PC-9 (cell line): ENCODE data around the gene HOXA2. TPM values are rescaled to one million over a fixed set of nuclear protein-coding genes. Genes with fewer than 3 reads are reported as not detected.

Source experiments
- BruUV-seq: library from RNA; stranded (reverse); fragments of 400-500 nt; replicated peaks from 2 replicates; lab custom pipeline; 2021; lab: Mats Ljungman, UMichigan
- CTCF ChIA-PET: fragments of 300-600 bp; sonication (Branson Sonifier 250); formaldehyde crosslinking; loops from one replicate; lab custom pipeline; 2022; ENCODE audit warnings: antibody characterized with exemption; lab: Charles Lee
- POLR2A ChIA-PET: fragments of 300-600 bp; sonication (Branson Sonifier 250); formaldehyde crosslinking; loops from one replicate; lab custom pipeline; 2022; ENCODE audit warnings: antibody characterized with exemption; ENCODE audit not compliant: unreplicated experiment; lab: Charles Lee
- DNase-seq, 2 experiments: peaks; one replicate each; pipeline versions ENCODE4 v3.0.0 to v3.0.0-alpha.2; 2015 to 2022; ENCODE audit warnings: mixed read lengths in 1 of 2
- H2AFZ ChIP-seq: fragments of 200-600 bp; sonication (generic); 2 replicates; pipeline ENCODE4 v1.8.1; 2017; ENCODE audit warnings: antibody characterized with exemption
- H3F3A ChIP-seq: fragments of 200-600 bp; sonication (generic); 2 replicates; pipeline ENCODE4 v1.8.1; 2017; ENCODE audit warnings: antibody characterized with exemption, mild to moderate bottlenecking, low read depth; ENCODE audit not compliant: insufficient read depth
- H3K27ac ChIP-seq: fragments of 200-600 bp; sonication (generic); 2 replicates; pipeline ENCODE4 v1.6.1; 2016; ENCODE audit warnings: mixed run types
- H3K27me3 ChIP-seq: fragments of 200-600 bp; sonication (generic); 2 replicates; pipeline ENCODE4 v1.6.1; 2016; ENCODE audit warnings: low read depth, mixed run types; ENCODE audit not compliant: insufficient read depth
- H3K36me3 ChIP-seq: fragments of 200-600 bp; sonication (generic); 2 replicates; pipeline ENCODE4 v1.6.1; 2016; ENCODE audit warnings: low read depth, mixed run types
- H3K4me1 ChIP-seq: fragments of 200-600 bp; sonication (generic); replicated peaks from 2 replicates; pipeline ENCODE4 v1.6.1; 2016; ENCODE audit warnings: mixed run types; ENCODE audit not compliant: insufficient read depth
- H3K4me2 ChIP-seq: fragments of 200-600 bp; sonication (generic); 2 replicates; pipeline ENCODE4 v1.6.1; 2017; ENCODE audit warnings: mixed run types
- H3K4me3 ChIP-seq: fragments of 200-600 bp; sonication (generic); 2 replicates; pipeline ENCODE4 v1.6.1; 2016; ENCODE audit warnings: mixed run types
- H3K79me2 ChIP-seq: fragments of 200-600 bp; sonication (generic); 2 replicates; pipeline ENCODE4 v1.6.1; 2017; ENCODE audit warnings: low read depth, mixed run types
- H3K9me2 ChIP-seq: fragments of 200-600 bp; sonication (generic); 2 replicates; pipeline ENCODE4 v1.8.1; 2017; ENCODE audit warnings: mild to moderate bottlenecking; ENCODE audit not compliant: insufficient read depth
- H3K9me3 ChIP-seq: fragments of 200-600 bp; sonication (generic); 2 replicates; pipeline ENCODE4 v1.8.1; 2016; ENCODE audit warnings: low read depth; ENCODE audit not compliant: insufficient read depth
- H4K20me1 ChIP-seq: fragments of 200-600 bp; sonication (generic); 2 replicates; pipeline ENCODE4 v1.8.1; 2017; ENCODE audit not compliant: insufficient read depth
- EZH2 ChIP-seq: fragments of 200-600 bp; sonication (generic); IDR thresholded peaks from 2 replicates; pipeline ENCODE4 v1.8.0; 2017; ENCODE audit warnings: antibody characterized with exemption, low read depth
- intact Hi-C: fragments of 100-400 bp; cut with micrococcal nuclease; formaldehyde crosslinking; loops from one replicate; pipeline ENCODE4 v1.10.0; 2022; ENCODE audit not compliant: unreplicated experiment
- total RNA-seq: library from RNA; stranded (reverse); gene quantifications from 2 replicates; pipeline ENCODE4 v1.2.3, GENCODE V29; 2021
- TF ChIP-seq, protein P1 (sequence below): fragments of 200-600 bp; sonication (generic); conservative IDR thresholded peaks from 2 replicates; pipeline ENCODE4 v1.6.1; 2017; ENCODE audit warnings: mixed run types, antibody characterized with exemption, mild to moderate bottlenecking, moderate library complexity

The HOXA2 gene
- total RNA-seq, 1 experiment from 2014 or later = 6.1 TPM

DNA sequence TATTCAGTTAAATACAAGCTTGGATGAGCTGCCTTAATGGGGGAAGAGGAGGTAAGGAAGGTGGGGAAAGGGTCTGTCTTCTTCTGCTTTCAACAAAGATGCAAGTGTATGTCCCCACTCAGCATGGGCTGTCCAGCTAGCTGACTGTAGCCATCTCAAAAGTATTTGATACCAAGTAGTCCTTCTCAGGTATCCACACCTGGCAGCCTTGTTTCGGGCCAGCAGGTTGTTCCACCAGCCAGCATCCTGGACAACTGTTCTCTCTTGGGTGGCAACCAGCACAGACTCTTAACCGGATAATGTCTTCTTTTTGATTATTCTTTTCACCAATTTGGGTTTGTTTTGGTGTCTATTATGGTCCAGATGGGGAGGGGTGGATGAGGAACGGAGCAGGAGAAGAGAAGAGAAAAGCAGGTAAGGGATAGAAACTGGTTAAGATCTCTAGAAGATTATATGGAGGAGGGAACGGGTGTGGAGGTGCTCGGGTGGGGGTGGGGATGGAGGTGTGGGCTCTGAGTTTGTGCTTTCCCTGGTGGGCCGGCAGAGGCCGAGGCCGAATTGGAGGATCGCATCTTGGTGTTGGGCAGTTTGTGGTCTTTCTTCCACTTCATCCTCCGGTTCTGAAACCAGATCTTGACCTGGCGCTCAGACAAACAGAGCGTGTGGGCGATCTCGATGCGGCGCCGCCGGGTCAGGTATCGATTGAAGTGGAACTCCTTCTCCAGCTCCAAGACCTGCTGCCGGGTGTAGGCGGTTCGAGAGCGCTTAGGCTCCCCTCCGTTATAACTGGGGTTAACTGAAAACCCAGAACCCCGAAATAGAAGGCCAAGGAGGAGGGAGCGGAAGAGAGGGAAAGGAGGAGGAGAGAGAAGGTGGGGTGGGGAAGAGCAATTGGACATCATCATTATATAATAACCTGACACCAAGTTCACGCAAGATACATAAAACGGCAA, 26.6 kb upstream of the HOXA2 start:
- no TSS peak for BruUV-seq
- no peaks in the 10 kb centered on the region for H4K20me1 ChIP-seq
- no peak overlapping the region for H2AFZ ChIP-seq
- no peaks in the 10 kb centered on the region for H3K36me3 ChIP-seq
- intact Hi-C loops = no loop called here
- no peaks in the 10 kb centered on the region for H3K79me2 ChIP-seq
- H3K4me2 ChIP-seq = no peak overlapping the region
- H3F3A ChIP-seq = peaks cover 8% of the 10 kb centered on the region; the same call in 1 of the 2 replicates
- no peaks in the 10 kb centered on the region for H3K9me3 ChIP-seq
- H3K4me1 ChIP-seq = peaks cover 17% of the 10 kb centered on the region
- CTCF ChIA-PET = interaction anchor here (0.6 kb wide), 1 partner anchor 447 kb away, joined by 3 read pairs; no protein-coding TSS in a partner anchor
- TF ChIP-seq, protein P1, sequence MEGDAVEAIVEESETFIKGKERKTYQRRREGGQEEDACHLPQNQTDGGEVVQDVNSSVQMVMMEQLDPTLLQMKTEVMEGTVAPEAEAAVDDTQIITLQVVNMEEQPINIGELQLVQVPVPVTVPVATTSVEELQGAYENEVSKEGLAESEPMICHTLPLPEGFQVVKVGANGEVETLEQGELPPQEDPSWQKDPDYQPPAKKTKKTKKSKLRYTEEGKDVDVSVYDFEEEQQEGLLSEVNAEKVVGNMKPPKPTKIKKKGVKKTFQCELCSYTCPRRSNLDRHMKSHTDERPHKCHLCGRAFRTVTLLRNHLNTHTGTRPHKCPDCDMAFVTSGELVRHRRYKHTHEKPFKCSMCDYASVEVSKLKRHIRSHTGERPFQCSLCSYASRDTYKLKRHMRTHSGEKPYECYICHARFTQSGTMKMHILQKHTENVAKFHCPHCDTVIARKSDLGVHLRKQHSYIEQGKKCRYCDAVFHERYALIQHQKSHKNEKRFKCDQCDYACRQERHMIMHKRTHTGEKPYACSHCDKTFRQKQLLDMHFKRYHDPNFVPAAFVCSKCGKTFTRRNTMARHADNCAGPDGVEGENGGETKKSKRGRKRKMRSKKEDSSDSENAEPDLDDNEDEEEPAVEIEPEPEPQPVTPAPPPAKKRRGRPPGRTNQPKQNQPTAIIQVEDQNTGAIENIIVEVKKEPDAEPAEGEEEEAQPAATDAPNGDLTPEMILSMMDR = no peak
- no peak for TF ChIP-seq EZH2
- H3K9me2 ChIP-seq = no peaks in the 10 kb centered on the region
- H3K27ac ChIP-seq = no peak overlapping the region
- POLR2A ChIA-PET = no interaction called here
- no peak overlapping the region for H3K4me3 ChIP-seq
- H3K27me3 ChIP-seq = no peaks in the 10 kb centered on the region
- DNase-seq = no peak

DNA sequence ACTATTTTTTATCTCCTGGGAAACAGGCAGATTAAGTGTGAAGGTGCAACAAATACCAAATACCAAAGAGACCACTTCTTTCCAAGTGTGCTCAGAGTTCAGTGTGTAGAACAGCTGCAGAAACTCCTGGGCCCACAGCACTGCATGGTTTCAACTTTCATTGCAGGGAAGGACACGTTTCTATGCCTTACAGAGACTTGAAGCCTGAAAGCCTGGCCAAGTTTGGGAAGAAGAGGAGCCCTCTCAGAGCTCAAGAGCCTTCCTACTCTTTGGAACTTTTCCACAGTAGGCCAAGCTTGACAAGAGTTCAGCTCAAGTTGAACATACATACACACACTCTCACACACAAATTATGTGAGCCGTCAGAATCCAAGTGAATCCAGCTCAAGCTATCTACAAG, 25.6 kb upstream of the HOXA2 start:
- ChIA-PET CTCF (interaction anchor here (0.6 kb wide), 1 partner anchor 446 kb away, joined by 3 read pairs; no protein-coding TSS in a partner anchor), POLR2A (no interaction called here)
- no peaks in the 10 kb centered on the region for H4K20me1 ChIP-seq
- H3K4me1 ChIP-seq = peaks cover 9% of the 10 kb centered on the region; the same call in 1 of the 2 replicates
- no peak overlapping the region; the same call in 1 of the 2 replicates for H3K4me2 ChIP-seq
- no peaks in the 10 kb centered on the region for H3K9me3 ChIP-seq
- no peak overlapping the region for H3K27ac ChIP-seq
- no peak overlapping the region for H2AFZ ChIP-seq
- intact Hi-C loops = no loop called here
- H3K79me2 ChIP-seq = no peaks in the 10 kb centered on the region
- TF ChIP-seq EZH2 = no peak
- TF ChIP-seq, protein P1 = no peak
- no TSS peak for BruUV-seq
- DNase-seq = peak in 1 of 2 experiments; percentile 53
- 0 out of 2 replicates have a peak, but pooled peaks cover 3% of the 10 kb centered on the region for H3F3A ChIP-seq
- no peak overlapping the region for H3K4me3 ChIP-seq
- H3K9me2 ChIP-seq = no peaks in the 10 kb centered on the region
- no peaks in the 10 kb centered on the region for H3K27me3 ChIP-seq
- no peaks in the 10 kb centered on the region for H3K36me3 ChIP-seq

DNA sequence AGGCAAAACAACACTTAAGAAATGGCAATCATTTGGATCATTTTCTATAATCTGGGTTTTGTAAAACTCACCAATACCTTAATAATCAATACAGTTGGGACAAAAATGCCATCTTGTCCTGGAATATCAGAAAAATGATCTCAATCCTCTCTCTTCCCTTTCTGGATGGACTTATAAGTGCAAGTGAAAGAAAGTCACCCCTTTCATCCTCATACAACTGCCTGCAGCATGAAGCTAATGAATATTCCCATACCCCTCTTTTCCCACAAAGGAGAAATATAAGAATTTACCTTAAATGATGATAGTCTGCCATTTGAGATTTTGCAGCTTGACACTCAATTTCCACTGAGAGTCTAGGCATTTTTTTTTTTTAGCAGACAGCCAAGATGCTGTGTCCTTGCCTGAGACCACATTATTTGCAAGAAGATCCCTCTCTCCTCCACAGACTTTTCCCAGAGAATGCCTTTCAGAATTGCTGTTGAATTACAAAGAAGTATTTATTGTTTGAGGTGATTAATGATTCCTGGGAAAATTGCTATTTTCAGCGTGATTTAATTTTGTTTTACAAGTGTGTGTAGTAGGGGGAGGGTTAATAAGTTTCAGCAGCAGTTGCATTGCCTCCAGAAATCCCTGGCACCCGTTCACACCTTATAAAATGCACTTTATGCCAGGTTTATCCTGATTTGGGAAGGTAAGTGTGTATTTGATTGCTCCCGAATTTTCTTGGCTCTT, 24.3 kb upstream of the HOXA2 start:
- Histone ChIP-seq H4K20me1 (no peaks in the 10 kb centered on the region), H3K4me3 (no peak overlapping the region), H2AFZ (no peak overlapping the region), H3K4me2 (no peak overlapping the region), H3K79me2 (no peaks in the 10 kb centered on the region), H3K36me3 (peaks cover 8% of the 10 kb centered on the region; the same call in 1 of the 2 replicates), H3K27me3 (no peaks in the 10 kb centered on the region), H3K4me1 (peaks cover 9% of the 10 kb centered on the region; the same call in 1 of the 2 replicates), H3K9me2 (no peaks in the 10 kb centered on the region), H3K27ac (no peak overlapping the region), H3F3A (0 out of 2 replicates have a peak, but pooled peaks cover 3% of the 10 kb centered on the region), H3K9me3 (no peaks in the 10 kb centered on the region)
- intact Hi-C loops = no loop called here
- no peak for DNase-seq
- ChIA-PET CTCF (no interaction called here), POLR2A (no interaction called here)
- BruUV-seq = no TSS peak
- TF ChIP-seq, protein P1 = no peak
- TF ChIP-seq EZH2 = no peak
